Activated CD4-positive, CD25-positive, alpha-beta regulatory T cell (primary cell): Measurements from ENCODE around the gene ATG9A.

Source experiments
- DNase-seq, 4 experiments: peaks; one replicate each; lab custom pipeline; 2025; lab: John Stamatoyannopoulos, UW

Gene ATG9A

DNA sequence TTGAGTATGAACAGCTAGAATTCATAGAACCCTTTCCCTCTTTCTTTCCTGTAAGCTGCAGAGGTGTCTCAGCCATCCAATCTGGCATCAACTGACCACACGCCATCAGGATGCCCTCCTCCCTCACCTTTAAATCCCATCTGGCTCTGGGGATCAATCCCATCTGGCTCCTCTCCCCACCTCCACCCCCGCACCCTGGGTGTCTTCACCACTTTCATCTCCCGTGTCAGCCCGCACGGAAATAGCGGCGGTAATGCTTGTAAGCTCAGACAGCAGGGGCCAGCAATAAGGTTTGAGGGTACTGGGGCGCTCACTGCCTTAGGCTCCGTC is 23.1 kb upstream of the ATG9A start:
- DNase-seq: no peak

DNA sequence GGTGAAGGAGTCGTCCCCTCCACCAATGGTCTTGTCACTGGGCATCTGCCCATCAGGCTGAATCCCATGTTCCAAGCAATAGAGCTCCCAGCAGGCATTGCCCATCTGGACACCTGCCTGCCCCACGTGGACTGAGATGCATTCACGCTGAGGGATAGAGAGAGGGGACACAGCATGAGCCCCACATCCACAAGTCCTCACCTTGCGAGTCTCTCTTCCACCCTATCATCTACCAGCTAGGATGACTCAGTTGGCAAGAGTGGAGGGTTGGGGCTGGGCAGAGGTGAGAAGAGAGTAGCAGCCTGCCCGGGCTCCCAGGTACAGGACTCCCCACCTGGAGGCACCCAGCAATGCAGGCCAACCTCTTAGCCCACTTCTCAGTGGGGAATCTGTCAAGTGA is 22.6 kb upstream of the ATG9A start:
- no peak for DNase-seq

GRCh38 chr2:219251656-219252055 is 22.2 kb upstream of the ATG9A start:
- DNase-seq: no peak

- DNase-seq: no peak
Measured at GRCh38 chr2:219250049-219250781, 20.8 kb upstream of the ATG9A start.

DNA sequence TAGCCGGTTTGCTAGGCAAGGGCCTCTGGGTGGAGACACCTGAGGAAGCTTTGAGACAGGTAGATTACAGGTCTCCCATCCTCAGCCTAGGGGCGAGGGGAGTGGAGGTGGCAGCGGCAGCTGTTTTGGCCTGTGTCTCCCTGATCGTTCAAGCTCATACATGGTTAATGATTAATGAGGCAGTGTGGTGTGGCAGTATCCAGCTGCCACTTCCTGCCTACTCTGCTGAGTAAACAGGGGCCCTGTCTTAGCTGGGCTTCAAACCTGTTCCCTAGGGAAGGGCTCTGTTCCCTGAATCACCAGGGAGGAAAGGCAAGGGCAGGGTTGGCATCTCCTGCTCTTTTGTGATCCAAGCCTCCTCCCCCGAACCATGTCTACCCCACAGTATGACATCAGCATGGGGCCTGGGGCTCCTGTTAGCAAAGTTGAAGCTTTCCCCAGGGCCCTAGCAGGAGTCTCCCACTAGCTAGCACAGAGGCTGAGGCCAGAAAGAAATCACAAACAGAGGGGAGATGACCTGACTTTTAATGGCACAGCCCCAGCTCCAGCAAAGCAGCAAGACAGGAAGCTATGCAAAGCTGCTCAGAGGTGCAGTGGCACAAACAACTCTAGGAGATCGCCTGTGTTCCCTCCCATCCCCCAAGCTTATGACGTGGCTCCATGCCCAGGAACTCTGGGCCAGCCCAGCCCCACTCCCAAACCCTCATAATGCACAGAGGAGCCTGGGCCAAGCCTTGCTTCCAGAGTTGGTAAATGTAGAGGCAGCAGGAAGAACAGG is 20.0 kb upstream of the ATG9A start:
- DNase-seq: no peak

DNA sequence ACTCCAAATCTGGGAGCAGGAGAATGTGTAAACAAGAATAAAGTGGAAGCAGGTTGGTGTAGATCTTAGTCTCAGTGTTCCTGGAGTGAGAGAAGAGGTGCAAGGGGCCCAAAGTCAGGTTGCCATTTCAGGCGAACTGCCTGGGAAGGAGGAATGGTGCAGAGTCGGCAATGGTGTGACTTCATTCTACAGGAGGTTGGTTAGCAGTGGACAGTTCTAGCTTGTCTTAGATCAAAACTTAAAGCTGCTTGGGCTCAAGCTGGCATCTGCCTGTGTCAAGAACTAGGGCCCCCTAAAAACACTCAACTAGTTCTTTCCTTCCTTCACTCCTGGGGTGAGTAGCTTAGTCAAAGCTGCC is 19.4 kb upstream of the ATG9A start:
- no peak for DNase-seq

DNA sequence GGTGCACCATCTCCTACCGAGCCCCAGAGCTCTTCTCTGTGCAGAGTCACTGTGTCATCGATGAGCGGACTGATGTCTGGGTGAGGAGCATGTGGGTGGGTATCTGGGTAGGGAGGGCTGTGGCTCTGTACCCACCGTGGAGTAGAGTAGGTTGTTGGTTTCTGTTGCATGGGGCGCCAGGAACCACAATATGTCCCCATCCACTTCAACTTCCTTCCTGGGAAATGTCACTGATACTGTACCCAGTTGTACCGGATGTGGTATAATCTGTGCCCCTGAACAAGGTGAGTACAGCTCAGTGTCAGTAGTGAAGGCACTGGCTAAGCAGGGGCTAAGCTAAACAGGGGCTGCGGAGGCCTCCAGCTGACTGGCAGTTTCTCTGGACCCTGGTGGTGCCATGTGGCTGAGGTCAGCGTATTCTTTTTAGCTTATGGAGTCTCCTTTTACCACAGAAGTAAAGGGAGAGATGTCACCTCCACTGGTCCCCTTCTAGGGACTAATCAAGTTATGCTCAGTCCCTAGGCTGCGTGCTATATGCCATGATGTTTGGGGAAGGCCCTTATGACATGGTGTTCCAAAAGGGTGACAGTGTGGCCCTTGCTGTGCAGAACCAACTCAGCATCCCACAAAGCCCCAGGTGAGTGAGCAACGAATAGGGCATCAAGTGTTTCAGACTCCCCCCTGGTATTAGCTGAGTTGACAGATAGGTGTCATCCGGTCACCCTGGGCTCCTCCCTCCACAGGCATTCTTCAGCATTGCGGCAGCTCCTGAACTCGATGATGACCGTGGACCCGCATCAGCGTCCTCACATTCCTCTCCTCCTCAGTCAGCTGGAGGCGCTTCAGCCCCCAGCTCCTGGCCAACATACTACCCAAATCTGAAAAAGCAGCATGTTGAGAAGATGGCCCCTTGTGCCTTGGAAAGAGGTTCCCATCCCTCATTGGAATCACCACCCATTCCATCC is 18.5 kb upstream of the ATG9A start:
- DNase-seq: peak in 1 of 4 experiments; percentile 27

DNA sequence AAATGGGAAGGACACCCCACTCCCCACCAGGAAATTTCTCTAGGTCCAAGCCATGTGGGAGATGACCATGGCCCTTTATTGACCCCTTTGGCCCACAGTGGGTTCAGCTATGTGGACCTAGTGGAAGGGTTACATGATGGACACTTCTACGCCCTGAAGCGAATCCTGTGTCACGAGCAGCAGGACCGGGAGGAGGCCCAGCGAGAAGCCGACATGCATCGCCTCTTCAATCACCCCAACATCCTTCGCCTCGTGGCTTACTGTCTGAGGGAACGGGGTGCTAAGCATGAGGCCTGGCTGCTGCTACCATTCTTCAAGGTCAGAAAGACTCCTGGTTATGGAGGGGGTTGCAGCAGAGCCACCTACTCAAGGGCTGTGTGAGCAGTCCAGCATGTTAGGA is 17.1 kb upstream of the ATG9A start:
- no peak for DNase-seq

DNA sequence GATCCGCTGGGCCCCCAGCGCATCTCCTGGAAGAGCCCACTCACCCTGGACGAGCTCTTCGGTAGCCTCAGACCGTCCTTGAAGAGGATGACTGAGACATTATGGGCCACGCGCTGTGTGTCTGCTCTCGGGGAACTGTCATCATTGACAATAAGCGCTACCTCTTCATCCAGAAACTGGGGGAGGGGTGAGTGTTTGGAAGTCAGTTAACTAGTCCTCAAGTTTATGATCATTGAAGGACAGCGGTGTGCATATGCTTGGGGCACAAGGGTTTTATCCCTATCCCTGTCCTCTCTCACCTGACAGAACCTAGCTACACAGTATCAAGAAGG is 16.4 kb upstream of the ATG9A start:
- no peak for DNase-seq

- DNase-seq: peak; percentile 80 to 87 (median 82)
Measured at GRCh38 chr2:219245148-219245898, 15.9 kb upstream of the ATG9A start, which contains the start of the genes GLB1L and STK16. GLB1L (minus strand) TSS chr2:219245444; CDS start chr2:219243573, 1,871 bp downstream. STK16 (plus strand) TSS chr2:219245479; CDS start chr2:219246000, 521 bp downstream.

DNA sequence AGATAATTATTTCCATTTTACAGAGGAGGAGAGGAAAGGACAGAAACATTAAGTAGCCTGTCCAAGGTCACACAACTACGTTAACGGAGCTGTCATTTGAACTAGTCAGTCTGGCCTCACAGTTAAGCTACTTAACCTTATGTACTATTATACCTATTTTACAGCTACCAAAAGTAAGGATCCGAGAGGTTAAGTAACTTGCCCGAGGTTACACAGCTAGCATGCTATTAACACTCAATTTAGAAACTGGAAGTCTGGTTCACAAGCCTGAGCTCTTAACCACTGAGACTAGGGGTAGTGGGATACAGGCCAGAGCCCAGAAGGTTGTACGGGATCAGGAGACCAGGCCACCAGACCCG is 15.3 kb upstream of the ATG9A start:
- no peak for DNase-seq

- no peak for DNase-seq
Measured at GRCh38 chr2:219243291-219243761, 13.9 kb upstream of the ATG9A start.

GRCh38 chr2:219234331-219234730 is 4.9 kb upstream of the ATG9A start:
- DNase-seq: no peak

- no peak for DNase-seq
Measured at GRCh38 chr2:219230059-219230540, 664 bp upstream of the ATG9A start.

DNA sequence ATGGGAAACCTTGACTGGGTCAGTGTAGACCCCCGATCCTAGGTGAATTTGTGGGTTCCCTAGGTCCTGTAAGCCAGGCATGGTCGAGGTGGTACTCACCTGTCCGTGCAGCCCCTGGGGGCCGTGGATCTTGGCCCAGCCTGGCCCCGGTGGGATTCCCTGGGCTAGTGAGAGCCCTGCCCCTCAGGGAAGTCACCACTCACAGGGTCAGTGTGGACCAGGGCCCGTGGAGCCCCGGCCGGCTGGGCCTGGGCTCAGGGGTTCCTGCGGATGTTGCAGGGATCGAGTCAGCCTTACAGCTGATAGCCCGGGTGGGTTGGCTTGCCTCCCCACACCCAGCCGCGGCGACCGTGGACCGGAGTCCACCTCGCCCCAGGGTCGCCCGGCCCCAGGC is 528 bp downstream of the ATG9A start:
- DNase-seq: no peak

DNA sequence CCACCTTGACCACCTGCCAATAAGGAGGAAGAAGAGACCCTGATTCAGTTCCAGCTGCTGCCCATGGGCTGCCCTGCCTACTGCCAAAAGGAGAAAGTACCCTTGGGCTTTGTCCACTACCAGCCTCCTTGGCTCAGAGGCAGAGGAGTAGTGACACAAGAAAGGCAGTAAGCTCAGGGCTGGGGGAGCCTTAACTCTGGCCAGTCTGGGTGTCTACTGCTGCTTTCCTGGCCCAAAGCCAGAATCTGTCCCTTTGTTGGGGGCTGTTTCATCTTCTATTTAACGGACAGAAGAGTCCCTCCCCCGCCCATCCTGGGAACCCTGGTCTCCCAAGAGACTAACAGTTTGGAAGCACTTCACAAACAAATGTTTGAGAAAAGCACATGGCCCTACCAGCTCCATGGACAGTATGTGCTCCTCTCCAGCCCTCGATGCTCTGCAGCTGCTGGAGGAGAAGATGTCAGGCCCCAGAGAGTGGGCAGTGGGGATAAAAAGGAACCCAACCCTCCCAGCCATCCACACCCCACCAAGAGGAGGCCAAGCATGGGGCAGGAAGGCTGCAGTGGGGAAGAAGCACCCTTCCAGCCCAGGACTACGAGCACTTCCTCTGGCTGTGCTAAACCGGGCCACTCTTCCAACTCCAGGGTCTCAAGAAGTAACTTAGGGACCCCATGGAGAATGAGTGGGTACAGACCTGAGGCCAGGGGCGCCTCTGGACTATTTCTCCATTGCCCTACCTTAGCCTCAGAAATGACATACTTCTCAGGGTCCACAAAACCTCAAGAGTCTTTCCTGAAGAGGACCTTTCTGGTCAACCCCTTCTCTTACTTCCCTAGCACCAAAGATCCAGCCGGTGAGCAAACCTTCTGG is 1.2 kb downstream of the ATG9A start:
- no peak for DNase-seq

GRCh38 chr2:219225350-219225749 is 4.1 kb downstream of the ATG9A start:
- DNase-seq: no peak

GRCh38 chr2:219223831-219224610 is 5.4 kb downstream of the ATG9A start:
- DNase-seq: no peak

- DNase-seq: no peak
Measured at GRCh38 chr2:219221957-219222518, 7.4 kb downstream of the ATG9A start.
